HL-60 (cell line): Measurements from ENCODE around the gene AKAP13.

Experiments used
- CTCF ChIP-seq: IDR thresholded peaks from one replicate; pipeline ENCODE4 v1.5.1; 2011; ENCODE audit warnings: low read length, control low read depth, inconsistent platforms; ENCODE audit not compliant: insufficient read depth
- GABPA ChIP-seq: IDR thresholded peaks from 2 replicates; pipeline ENCODE4 v1.6.1; 2012; ENCODE audit warnings: low read depth
- TF ChIP-seq, protein P1 (sequence below): IDR thresholded peaks from 2 replicates; pipeline ENCODE4 v1.6.1; 2012; ENCODE audit warnings: low read depth; ENCODE audit not compliant: insufficient replicate concordance

GRCh38 chr15:85518979-85519761 lies 138.8 kb downstream of the AKAP13 start:
- TF ChIP-seq, protein P1, sequence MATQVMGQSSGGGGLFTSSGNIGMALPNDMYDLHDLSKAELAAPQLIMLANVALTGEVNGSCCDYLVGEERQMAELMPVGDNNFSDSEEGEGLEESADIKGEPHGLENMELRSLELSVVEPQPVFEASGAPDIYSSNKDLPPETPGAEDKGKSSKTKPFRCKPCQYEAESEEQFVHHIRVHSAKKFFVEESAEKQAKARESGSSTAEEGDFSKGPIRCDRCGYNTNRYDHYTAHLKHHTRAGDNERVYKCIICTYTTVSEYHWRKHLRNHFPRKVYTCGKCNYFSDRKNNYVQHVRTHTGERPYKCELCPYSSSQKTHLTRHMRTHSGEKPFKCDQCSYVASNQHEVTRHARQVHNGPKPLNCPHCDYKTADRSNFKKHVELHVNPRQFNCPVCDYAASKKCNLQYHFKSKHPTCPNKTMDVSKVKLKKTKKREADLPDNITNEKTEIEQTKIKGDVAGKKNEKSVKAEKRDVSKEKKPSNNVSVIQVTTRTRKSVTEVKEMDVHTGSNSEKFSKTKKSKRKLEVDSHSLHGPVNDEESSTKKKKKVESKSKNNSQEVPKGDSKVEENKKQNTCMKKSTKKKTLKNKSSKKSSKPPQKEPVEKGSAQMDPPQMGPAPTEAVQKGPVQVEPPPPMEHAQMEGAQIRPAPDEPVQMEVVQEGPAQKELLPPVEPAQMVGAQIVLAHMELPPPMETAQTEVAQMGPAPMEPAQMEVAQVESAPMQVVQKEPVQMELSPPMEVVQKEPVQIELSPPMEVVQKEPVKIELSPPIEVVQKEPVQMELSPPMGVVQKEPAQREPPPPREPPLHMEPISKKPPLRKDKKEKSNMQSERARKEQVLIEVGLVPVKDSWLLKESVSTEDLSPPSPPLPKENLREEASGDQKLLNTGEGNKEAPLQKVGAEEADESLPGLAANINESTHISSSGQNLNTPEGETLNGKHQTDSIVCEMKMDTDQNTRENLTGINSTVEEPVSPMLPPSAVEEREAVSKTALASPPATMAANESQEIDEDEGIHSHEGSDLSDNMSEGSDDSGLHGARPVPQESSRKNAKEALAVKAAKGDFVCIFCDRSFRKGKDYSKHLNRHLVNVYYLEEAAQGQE, result no peak
- TF ChIP-seq CTCF (no peak), GABPA (no peak)
